GM18502 (cell line): ENCODE results near the gene PDCL2.
"Not testable (repeated sequence)": the region's sequence is repeated elsewhere in the genome, so short reads cannot be mapped to it uniquely, and the experiment has no call there.

Source experiments
- ATAC-seq: cut with Tn5 transposase; IDR thresholded peaks from one replicate; pipeline ENCODE4 v1.9.1; 2021; ENCODE audit warnings: mild to moderate bottlenecking; ENCODE audit not compliant: unreplicated experiment, poor library complexity

The PDCL2 gene

GRCh38 chr4:55592014-55592413, at the start of gene PDCL2:
Gene PDCL2, minus strand, starts transcription at chr4:55592245. Its CDS starts 136 bp downstream, at chr4:55592109.
- no peak for ATAC-seq

GRCh38 chr4:55637272-55637820, 45.3 kb upstream of the PDCL2 start:
- ATAC-seq, result no peak

GRCh38 chr4:55636656-55636999, 44.6 kb upstream of the PDCL2 start:
- ATAC-seq, result no peak

GRCh38 chr4:55635741-55636655, 44.0 kb upstream of the PDCL2 start, which contains the start of gene NMU:
Gene NMU, minus strand, starts transcription at chr4:55636298. Its CDS starts 106 bp downstream, at chr4:55636192.
- ATAC-seq, result peak; percentile 72

GRCh38 chr4:55635282-55635681, 43.2 kb upstream of the PDCL2 start:
- no peak for ATAC-seq

- ATAC-seq, result no peak
Observed at GRCh38 chr4:55634417-55635128, 42.5 kb upstream of the PDCL2 start.

GRCh38 chr4:55633903-55634302, 41.9 kb upstream of the PDCL2 start:
- ATAC-seq, result no peak

GRCh38 chr4:55625835-55626234, 33.8 kb upstream of the PDCL2 start:
- no peak for ATAC-seq

- ATAC-seq, result not testable (repeated sequence)
Observed at GRCh38 chr4:55624063-55624462, 32.0 kb upstream of the PDCL2 start.

- no peak for ATAC-seq
Observed at GRCh38 chr4:55618546-55619143, 26.6 kb upstream of the PDCL2 start.

GRCh38 chr4:55617587-55618197, 25.6 kb upstream of the PDCL2 start:
- ATAC-seq, result peak; percentile 99

GRCh38 chr4:55615008-55615407, 23.0 kb upstream of the PDCL2 start:
- no peak for ATAC-seq

GRCh38 chr4:55613621-55614020, 21.6 kb upstream of the PDCL2 start:
- no peak for ATAC-seq

- no peak for ATAC-seq
Observed at GRCh38 chr4:55612341-55612740, 20.3 kb upstream of the PDCL2 start.

GRCh38 chr4:55611358-55612059, 19.5 kb upstream of the PDCL2 start:
- ATAC-seq, result no peak

- ATAC-seq, result no peak
Observed at GRCh38 chr4:55610381-55610780, 18.3 kb upstream of the PDCL2 start.

- ATAC-seq, result no peak
Observed at GRCh38 chr4:55609393-55609866, 17.4 kb upstream of the PDCL2 start.

GRCh38 chr4:55608591-55608990, 16.5 kb upstream of the PDCL2 start:
- ATAC-seq, result no peak

- no peak for ATAC-seq
Observed at GRCh38 chr4:55604996-55605395, 13.0 kb upstream of the PDCL2 start.

- no peak for ATAC-seq
Observed at GRCh38 chr4:55600640-55601039, 8.6 kb upstream of the PDCL2 start.
